NCI-H82 treated with DMSO at 0.1 percent for 48 hours (cell line): ENCODE data around the gene HPD.
A peak's percentile ranks its signal among the peaks of the same experiment; 100 is the strongest.
"Not testable (repeated sequence)": the region's sequence is repeated elsewhere in the genome, so short reads cannot be mapped to it uniquely, and the experiment has no call there.

Experiments used
- DNase-seq: peaks from one replicate; lab custom pipeline; 2025; ENCODE audit not compliant: unreplicated experiment; lab: John Stamatoyannopoulos, UW

The HPD gene

DNA sequence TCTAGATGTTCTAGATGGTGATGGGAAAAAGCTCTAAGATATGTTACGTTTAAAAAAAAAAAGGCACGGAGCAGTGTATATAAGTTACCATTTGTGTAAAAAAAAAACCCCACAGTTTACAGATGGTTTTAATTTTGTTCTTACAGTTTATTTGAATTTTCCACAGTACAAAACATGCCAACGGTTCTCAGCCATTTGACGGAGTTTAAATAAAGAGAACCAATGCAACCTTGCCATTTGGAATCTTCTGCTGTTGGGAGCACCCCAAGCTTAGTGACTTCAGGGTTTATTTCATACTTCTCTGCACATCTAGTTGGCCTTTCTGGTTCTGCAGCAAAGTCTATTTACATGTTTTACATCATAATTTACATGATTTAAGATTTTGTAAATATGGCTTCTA lies 7.7 kb upstream of the HPD start:
- no peak for DNase-seq

DNA sequence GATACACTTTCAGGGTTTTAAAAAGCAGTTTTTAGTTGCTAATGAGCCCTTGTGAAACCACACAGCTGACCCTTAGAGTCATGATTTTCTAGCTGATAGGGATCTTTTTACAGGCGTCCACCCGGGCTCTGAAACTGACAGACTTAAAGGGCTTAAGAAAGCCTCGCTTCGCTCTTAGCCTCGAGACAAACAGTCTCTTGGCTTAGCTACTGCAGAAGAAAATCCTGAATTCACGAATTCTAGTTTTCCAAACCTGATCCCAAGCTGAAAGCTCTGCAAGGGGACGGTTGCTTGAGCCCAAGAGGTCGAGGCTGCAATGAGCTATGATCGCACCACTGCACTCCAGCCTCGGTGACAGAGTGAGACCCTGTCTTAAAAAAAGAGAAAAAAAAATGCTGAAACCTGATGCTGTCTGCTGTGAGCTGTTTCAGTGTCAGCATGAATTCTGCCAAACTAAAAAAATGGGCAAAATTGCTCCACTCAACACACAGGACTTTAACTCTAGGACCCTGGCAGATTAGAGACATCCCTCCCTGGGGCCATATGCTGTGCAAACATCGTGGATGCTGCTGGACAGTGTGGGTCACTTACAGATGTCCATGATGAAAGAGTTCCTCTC lies 3.1 kb upstream of the HPD start:
- no peak for DNase-seq

DNA sequence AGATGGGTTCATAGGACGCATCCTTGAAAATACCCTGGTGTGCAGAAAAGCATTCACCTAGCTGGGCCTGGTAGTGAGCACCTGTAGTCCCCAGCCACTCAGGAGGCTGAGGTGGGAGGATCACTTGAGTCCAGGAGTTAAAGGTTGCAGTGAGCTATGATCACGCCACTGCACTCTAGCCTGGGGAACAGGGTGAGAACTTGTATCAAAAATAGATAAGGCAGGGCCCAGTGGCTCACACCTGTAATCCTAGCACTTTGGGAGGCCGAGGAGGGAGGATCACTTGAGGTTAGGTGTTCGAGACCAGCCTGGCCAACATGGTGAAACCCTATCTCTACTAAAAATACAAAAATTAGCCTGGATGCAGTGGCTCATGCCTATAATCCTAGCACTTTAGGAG lies 2.0 kb upstream of the HPD start:
- not testable (repeated sequence) for DNase-seq

DNA sequence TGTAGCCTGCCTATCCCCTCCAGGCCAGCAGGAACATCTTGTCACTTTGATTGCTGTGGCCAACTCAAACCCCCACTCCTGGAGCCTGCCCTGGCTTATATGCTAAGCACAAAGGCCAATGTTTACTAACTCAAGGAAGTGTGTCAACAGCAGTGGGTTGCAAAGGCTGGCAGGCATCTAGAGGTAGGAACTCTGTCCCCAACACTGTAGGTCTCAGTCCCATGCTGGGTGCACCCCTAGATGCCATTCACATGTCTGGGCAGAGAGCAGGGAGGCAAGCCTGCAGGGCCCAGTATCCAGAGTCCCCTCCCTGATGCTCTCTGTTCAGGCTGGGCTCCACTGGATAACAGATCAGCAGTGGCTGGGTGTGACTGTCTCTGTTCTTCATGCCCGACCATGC lies 1.6 kb upstream of the HPD start:
- DNase-seq: no peak

DNA sequence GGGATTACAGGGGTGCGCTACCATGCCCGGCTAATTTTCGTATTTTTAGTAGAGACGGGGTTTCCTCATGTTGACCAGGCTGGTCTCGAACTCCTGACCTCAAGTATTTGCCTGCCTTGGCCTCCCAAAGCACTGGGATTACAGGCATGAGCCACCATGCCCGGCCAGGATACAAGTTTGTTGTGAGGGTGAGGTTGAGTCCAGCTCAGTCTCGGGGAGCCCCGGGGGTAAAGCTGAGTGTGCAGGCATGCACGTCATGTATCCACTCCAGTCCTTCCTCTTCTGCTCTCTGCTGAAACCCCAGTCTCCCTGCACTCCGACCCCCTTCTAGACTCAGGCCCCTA lies 369 bp downstream of the HPD start:
- no peak for DNase-seq

DNA sequence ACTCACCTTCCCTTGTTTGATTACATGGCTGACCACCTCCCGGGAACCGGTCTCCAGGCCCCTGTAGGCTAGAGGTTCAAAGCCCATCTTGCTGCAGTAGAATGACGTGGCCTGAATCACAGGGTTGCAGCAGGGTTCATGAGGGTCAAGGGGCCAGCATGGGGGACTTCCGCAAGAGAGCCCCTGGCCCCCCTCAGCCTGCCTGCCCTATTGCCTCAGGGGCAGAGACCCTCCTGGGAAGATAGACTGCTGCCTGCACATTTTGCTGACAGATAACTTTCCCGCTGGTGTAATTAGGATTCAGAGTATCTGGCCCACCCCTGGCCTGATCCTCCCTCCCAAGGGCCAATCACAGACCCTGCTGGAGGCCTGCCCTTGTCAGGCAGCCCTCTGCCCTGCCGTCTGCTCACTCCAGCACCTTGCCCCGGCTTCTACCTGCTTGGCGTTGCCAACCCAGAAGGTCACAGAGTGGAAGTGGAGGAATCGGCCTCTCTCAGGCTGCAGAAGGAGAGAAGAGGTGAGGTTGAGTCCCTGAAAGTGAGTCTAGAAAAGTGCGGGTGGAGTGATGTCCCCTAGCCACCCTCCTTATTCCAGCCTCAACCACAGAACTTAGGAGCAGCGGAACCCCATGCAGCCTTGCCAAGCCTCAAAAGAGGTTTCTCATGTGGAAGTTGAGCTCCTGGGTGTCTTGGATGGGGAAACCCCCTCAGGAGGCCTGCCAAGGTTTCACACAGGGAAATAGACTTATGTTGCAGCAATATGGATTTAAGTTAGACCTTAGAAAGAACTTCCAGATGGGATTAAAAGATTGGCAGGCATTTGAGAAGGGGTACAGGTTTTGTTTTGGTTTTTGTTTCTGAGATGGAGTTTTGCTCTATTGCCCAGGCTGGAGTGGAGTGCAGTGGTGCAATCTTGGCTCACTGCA lies 1.1 kb downstream of the HPD start:
- no peak for DNase-seq

DNA sequence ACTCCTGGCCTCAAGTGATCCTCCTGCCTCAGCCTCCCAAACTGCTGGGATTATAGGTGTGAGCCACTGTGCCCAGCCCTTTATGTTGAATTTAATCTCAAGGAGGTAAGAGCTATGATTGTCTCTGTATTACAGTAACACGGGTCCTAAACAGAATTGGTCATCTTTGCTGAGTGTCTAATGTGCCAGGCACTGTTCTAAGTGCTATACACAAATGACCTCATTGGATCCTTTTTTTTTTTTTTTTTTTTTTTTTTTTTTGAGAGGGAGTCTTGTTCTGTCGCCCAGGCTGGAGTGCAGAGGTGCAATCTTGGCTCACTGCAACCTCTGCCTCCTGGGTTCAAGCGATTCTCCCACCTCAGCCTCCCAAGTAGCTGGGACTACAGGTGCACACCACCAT lies 6.3 kb downstream of the HPD start:
- not testable (repeated sequence) for DNase-seq

DNA sequence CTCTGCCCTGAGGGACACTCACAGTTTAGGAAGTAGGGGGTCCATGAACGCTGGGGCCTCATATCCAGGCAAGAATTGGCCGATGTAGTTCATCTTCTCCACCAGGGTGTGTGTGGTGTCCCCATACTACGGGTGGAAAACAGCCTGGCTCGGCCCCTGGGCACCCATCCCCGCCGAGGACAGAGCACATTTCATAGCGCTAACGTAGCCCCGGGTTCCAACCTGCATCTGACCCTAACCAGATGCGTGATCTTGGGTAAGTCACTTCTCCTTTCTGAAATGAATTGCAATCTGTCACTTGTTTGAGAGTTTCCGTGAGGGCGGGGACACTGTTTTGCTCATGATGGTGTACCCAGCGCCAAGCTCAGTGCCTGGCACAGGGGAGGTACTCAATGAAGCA lies 9.0 kb downstream of the HPD start:
- no peak for DNase-seq

DNA sequence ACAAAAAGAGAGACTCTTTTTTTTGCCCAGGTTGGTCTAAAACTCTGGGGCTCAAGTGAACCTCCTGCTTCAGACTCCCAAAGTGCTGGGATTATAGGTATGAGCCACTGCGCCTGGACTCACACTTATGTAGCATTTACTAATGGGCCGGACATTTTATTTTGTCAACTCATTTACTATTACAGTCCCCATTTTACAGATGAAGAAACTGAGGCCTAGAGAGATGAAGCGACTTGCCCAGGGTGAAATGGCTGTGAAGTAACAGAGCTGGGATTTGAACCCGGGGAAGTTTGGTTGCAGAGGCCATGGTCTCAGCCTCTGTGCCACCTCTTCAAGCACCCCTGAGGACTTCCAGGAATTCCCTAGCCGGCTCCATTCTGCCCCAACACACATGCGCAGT lies 9.4 kb downstream of the HPD start:
- no peak for DNase-seq

DNA sequence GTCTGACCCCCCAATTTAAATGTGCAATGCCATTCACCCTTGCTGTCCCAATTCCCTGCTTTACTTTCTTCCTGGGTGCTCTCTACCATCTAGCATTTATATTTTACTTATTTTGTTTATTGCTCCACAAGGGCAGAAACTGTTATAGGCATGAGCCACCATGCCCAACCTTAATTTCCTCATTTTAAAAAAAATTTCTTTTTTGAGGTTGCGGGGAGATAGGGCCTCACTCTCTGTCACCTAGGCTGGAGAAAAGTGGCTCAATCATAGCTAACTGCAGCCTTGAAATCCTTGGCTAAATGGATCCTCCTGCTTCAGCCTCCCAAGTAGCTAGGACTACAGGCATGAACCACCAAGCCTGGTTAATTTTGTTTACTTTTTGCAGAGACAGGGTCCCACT lies 13.0 kb downstream of the HPD start:
- DNase-seq: no peak

DNA sequence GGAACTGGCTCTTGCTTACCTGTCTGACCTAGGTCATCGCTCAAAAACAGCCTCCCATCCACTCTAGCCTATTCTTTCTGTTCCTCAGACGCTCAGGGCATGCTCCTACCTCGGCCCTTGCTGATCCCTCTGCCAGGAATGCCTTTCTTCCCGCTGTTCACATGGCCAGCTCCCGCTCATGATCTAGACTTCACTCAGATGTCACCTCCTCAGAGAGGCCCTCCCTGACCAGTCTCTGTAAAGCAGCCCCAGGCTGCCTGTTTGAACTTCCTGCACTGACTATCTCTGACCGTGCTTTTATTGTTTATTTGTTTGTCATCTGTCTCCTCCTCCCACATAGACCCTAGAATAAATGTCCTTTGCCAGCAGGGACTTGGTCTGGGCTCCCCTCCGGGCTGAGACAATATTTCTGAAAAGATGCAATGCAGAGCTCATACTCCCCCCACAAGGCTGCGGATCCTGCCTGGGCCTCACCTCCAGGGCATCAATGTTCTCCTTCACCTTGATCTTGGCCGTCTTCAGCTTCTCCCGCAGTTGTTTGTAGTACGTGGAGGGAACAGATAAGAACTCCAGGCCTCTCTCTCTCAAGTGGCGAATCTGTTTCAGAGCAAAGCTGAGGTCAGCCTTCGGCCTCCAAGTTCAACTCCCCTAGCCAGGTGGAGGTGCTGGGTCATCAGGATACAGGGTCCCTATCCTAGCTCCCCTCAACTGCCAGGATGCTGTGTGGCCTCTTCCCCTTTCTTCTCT lies 15.2 kb downstream of the HPD start:
- DNase-seq: no peak

DNA sequence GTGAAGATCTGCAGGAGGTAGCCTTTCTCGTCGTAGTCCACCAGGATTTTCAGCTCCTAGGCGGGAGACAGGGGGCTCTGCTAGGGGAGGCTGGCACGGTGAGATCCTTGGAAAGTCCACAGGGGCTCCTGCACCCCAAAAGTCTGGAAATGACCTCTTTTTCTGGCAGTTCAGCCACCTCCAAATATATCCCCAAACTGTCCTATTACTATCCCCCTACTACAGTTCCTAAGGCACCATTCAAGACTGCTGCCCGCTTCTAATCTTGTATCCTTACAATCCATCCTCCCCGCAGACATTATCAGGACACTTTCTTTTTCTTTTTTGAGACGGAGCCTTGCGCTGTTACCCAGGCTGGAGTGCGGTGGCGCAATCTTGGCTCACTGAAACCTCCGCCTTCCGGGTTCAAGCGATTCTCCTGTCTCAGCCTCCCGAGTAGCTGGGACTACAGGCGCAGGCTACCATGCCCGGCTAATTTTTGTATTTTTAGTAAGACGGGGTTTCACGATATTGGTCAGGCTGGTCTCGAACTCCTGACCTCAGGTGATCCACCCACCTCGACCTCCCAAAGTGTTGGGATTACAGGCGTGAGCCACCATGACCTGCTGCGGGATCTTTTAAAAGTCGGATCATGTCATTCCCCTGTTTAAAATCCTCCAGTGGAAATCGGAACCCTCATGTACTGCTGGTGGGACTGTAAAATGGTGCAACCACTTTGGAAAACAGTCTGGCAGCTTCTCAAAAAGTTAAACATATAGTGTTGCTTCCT lies 18.5 kb downstream of the HPD start:
- DNase-seq: no peak

DNA sequence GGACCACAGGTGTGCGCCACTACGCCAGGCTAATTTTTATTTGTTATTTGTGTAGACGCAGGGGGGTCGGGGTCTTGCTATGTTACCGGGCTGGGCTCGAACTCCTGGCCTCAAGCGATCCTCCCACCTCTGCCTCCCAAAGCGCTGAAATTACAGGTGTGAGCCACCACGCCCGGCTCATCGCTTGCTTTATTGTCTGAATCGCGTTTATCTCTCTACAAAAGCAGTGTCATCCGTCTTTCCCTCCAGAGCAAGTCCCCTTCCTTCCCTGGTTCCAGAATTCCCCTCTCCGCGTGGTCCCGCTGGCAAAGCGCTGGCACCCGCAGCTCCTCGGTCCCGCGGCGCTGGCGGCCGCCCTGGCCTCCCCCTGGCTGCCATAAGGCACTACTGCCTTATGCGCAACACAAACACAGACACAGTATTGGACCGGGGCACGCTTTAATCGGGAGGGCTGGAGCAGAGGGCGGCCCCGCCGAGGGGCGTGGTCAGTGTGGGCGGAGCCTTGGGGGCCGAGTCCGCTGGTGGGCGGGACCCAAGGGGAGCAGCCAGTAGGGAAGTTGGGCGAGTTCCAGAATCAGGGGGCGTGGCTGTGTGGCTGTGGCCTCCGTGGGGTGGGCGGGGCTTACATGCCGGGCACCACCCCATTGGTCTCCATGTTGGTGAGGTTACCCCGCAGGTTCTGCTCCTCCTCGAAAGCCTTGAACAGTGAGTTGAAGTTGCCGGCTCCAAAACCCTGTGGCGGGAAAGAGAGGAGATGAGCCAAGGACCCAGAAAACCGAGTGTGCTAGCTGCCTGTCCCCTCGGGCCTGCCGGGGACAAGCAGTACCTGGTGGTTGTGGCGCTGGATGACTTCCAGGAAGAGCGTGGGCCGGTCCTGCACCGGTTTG lies 19.3 kb downstream of the HPD start:
- peak; percentile 96 for DNase-seq

DNA sequence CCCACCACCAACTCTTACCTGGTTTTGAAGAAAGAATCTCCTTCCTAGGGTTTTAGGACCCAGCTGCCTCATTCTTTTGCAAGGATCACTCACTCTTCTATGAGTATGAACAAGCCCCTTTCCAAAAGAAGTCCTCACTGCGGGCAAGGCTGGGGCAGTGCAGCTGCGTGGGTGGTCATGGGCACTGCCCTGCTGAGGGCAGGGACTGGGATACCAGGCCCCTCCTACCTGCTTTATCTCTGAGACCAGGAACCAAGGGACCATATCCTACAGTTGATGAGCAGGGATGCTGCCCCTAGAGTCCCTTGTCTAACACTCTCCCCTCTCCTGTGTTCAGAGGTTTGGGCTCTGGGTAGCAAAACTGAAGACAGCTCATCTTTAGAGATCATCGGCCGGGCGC lies 20.5 kb downstream of the HPD start:
- DNase-seq: no peak

DNA sequence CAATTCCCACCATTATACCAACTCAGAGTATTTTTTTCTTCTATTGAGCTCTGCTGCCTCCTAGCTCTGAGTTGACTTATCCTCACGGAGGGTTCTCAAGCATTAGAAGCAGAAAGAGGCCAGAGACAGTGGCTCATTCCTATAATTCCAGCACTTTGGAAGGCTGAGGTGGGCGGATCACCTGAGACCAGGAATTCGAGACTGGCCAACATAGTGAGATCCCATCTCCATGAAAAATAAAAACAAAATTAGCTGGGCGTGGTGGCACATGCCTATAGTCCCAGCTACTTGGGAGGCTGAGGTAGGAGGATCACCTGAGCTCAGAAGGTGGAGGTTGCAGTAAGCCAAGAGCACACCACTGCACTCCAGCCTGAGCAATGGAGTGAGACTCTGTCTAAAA lies 21.0 kb downstream of the HPD start:
- no peak for DNase-seq

DNA sequence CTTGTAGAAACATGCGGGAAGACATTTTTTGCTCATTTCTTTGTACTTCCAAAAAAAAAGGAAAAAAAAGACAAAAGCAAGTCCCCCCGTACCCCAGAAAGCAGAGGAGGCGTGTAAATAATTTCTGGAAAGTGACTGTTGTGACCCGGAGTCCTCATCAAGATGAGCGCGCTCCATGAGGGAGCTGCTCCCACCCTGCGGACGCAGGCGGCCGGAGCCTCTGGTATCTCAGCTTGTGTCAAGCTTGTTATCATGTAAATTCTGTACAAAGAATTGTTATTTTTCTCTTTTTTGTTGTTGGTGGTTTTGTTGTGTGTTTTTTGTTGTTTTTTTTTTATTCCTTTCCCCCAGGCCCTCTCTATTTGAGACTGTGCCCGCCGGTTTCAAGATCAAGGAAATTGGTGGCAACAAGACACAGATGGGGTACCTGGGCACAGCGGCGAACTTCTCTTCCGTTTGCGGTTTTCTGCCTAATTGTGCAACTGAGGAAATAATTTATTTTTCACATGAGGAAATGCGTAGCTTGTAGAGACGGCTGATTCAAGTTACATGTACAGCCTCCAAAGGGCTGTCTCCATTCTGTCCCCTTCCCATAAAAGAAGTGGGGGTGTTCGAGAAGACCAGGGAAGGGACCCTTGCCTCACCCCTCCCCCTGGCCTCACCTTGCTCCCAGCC lies 27.0 kb downstream of the HPD start:
- no peak for DNase-seq

DNA sequence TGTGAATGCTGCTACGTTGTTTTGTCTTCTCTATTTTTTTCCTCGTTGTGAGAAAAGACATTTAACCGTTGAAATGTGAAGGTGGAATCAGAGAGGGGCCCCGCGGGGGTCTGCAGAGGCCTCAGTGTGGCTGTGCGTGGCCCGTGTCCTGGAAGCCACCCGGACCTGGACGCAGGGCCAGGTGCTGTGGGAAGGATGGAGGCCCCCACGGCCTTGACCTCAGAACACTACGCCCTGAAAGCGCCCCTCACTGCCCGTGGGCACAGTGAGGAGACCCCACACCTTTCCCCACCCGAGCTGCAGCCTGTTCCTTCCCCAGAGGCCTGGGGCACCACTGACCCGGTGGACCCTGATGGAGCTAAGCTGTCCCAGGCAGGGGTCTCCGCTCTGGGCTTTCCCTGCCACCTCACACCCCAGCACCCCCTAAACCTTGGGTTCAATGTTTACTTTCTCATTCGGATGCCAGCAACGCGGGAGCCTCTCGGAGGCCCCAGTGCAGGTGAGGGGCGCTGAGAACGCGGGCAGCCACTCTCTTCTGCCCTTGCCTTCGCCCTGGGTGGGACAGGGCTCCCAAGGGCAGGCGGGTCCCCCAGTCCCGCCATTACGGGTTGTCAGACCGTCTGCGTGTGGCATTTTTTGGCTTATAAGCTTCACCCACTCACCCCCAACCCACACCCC lies 27.9 kb downstream of the HPD start:
- DNase-seq: no peak

DNA sequence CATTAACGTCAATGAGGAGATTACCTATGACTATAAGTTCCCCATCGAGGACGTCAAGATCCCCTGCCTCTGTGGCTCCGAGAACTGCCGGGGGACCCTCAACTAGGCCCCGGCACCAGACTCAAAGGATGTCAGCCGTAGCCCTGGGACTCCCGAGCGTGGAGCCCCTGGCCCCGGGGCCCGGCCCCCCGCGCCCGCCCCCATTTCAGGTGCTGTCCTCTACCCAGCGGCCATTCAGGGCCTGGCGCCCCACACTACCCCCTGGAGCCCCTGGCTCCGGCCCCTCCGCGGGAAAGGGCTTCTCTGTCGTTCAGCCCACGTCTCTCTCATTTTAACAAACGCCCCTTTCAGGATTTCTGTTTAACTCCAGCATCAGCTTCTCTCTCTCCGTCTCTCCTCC lies 28.5 kb downstream of the HPD start:
- DNase-seq: no peak

DNA sequence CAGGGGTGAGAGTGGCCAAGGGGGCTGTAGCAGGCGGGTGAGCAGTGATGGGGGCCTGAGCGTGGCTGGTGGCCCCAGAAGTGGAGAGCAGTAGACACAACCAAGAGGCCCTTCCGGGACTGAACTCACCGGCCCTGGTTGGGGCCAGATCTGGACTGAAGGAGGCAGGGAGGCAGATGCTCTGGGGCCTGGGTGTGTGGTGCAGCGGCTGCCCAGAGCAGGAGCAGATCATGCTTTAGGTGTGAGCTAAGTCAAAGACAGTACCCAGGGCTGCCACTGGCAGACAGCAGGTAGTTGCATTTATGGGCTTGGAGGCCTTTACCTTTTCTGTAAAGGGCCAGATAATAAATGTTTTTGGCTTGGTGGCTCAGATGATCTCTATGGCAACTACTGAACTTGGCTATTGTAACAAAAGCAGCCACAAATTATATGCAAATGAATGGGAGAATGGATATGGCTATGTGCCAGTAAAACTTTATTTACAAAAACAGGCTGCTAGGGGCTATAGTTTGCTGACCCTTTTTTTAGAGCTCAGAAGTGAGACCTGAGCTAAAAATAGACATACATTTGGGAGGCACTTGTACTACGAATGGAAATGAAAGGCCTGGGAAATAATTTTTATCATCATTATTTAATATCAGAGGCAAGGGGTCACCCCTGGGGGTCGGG lies 29.3 kb downstream of the HPD start:
- DNase-seq: no peak
